ENCODE data around the gene CYB5D1.
A peak's percentile ranks its signal among the peaks of the same experiment; 100 is the strongest.
"Not testable (repeated sequence)": the region's sequence is repeated elsewhere in the genome, so short reads cannot be mapped to it uniquely, and the experiment has no call there.

CYB5D1 gene, protein sequence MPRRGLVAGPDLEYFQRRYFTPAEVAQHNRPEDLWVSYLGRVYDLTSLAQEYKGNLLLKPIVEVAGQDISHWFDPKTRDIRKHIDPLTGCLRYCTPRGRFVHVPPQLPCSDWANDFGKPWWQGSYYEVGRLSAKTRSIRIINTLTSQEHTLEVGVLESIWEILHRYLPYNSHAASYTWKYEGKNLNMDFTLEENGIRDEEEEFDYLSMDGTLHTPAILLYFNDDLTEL

DNA sequence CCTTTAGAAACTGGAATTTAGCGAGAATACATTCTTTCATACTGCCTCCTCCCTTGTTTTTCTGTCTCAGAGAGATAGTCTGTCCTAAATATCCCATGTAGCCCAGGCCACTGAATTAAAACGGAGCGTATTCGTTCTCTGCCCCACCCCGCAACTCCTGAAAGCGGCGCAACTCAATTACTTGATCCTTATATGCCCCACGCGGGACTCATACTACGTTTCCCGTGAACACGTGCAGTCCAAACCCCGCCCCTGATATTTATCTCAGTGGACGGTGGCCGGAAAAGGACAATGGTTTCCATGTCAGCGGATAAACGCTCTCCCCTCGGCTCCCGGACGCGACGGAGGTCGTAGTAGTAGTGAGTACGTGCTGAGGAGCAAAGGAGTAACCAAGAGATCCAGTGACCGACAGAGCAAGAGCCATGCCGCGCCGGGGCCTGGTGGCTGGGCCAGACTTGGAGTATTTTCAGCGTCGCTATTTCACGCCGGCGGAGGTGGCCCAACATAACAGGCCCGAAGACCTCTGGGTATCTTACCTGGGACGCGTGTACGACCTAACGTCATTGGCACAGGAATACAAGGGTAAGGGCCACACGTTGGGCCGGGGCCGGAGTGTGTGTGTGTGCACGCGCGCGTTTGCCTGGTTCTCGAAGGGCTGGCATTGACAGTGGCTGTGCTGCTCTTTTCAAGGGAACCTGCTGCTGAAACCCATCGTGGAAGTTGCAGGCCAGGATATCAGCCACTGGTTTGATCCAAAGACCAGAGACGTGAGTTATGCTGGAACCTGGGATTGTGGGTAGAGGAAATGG lies at the start of gene CYB5D1:
Gene CYB5D1 (plus strand): TSS at position 291 of the 809 bp plus-strand sequence. CDS start 132 bp downstream, at position 423.
- DNase-seq: peak; percentile 95

DNA sequence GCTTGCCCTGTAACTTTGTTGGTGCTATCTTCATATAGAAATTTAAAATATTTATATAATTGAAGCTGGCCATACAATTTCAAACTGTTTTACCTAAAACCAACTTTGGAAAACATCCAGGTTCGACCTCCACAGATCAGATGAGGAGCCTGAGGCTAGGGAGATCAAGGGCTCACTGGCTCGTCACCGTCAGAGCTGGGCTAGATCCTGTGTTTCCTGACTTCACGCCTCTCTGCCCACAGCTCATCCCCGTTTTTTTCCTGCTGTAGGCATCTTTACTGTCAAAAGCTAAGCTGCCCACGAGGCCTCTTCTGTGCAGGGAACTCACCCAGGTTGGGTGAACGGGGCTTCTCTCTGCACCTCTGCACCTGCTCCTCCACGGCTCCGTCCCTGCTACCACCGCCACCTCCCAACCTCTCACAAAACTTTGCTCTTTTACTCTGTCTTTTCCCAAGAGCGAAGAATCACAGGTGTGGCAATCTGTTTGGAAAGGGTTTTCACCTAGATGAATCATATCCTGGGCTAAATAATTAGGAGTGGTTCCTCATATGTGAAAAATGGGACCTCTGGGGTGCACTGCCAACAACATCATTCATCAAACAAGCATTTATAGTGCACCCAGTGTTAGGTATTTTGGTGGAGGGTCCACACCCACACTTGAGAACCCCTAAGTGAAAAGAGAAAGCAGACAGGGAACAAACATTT lies 48.6 kb upstream of the CYB5D1 start:
- DNase-seq: no peak

DNA sequence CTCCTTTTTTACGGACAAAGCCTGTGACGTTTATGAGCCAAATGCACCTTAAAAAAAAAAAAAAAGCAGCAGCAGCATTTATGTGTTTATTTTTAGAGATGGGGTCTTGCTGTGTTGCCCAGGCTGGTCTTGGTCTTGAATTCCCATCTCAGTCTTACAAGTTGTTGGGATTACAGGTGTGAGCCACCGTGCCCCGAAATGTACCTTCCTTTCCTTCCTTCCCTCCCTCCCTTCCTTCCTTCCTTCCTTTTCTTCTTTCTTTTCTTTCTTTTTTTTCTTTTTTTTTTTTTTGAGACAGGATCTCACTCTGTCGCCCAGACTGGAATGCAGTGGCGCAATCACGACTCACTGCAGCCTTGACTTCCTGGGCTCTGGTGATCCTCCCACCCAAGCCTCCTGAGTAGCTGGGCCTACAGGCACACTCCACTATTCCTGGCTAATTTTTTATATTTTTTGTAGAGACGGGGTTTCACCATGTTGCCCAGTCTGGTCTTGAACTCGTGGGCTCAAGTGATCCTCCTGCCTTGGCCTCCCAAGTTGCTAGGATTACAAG lies 47.9 kb upstream of the CYB5D1 start:
- DNase-seq: not testable (repeated sequence)

DNA sequence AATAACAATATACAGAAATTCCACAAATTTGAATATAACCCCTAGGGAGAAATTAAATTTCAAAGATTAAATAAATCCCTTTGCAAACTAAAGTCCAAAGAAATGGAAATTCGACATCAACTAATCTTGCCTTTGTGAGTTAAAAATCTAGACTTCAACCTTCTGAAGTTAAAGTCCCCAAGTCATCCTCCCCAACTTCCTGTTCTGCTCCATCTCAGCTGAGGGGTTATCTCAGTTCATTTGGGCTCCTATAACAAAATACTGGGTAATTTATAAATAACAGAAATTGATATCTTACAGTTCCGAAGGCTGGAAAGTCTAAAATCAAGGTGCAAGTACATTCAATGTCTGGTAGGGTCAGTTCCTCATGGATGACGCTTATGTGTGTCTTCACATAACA lies 46.6 kb upstream of the CYB5D1 start:
- no peak for DNase-seq

DNA sequence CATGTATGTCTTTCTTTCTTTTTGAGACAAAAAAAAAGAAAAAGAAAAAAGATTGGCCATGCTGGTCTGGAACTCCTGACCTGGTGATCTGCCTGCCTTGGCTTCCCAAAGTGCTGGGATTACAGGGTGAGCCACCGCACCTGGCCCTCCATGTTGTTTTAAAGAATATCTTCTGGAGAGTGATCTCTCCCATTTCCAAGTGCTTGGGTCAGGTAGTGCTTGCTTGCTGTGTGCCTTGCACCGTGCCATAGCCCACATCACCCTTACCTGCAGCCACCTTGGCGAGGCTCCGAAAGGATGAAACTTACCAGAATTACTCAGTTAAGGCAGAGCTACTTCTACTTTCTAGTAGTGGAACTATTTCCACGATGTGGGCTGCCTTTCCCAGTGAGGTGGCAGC lies 42.8 kb upstream of the CYB5D1 start:
- DNase-seq: no peak

DNA sequence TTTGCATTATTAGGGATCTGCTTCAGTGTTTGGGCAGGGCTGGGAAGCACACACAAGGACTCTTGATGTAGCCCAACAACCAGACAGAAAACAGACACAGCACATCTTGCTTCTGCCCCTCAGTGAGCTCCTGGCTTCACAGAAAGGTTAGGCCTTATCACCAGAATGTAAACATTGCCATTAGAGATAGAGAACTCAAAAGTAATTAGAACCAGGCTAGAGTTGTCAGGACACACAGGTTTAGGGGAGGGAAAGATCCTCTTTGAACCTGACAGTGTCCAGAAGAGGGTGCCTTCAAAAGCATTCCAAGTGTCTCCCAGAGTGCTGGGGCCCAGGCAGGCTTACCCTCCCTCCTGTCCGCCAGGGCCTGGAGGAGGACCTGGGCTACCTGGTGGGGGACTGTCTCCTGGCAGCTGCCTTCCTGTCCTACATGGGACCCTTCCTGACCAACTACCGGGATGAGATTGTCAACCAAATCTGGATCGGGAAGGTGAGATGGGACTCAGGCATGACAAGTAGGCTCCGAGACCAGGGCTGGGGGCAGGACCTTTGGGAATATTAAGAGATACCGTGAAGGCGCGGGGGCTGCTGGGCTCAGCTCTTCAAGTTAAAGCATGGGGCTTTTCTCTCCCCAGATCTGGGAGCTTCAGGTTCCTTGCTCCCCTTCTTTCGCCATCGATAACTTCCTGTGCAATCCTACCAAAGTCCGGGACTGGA lies 40.7 kb upstream of the CYB5D1 start:
- no peak for DNase-seq

DNA sequence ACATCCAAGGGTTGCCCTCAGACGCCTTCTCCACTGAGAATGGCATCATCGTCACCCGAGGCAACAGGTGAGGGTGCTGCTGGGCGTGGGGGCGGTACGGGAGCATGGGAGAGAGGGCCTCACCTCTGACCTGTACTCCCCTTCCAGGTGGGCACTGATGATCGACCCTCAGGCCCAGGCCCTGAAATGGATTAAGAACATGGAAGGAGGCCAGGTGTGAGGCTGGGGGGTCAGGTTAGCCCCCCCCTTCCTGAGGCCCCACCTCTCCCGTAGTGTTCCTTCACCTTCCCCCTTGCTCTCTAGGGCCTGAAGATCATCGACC lies 40.2 kb upstream of the CYB5D1 start:
- no peak for DNase-seq

DNA sequence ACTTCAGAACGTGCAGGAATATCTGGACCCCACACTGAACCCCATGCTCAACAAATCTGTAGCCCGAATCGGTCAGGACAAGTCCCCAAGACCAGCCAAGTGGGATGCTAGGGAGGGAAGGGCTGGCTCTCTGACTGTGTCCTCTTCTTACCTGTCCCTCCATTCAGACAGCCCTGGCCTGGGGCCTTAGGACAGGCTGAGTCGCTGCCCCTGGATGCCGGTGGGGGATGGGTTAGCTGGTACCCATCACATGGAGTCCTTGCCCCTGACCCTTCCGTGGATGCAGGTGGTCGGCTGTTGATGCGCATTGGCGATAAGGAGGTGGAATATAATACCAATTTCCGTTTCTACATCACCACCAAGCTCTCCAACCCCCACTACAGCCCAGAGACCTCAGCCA lies 39.8 kb upstream of the CYB5D1 start:
- DNase-seq: no peak

DNA sequence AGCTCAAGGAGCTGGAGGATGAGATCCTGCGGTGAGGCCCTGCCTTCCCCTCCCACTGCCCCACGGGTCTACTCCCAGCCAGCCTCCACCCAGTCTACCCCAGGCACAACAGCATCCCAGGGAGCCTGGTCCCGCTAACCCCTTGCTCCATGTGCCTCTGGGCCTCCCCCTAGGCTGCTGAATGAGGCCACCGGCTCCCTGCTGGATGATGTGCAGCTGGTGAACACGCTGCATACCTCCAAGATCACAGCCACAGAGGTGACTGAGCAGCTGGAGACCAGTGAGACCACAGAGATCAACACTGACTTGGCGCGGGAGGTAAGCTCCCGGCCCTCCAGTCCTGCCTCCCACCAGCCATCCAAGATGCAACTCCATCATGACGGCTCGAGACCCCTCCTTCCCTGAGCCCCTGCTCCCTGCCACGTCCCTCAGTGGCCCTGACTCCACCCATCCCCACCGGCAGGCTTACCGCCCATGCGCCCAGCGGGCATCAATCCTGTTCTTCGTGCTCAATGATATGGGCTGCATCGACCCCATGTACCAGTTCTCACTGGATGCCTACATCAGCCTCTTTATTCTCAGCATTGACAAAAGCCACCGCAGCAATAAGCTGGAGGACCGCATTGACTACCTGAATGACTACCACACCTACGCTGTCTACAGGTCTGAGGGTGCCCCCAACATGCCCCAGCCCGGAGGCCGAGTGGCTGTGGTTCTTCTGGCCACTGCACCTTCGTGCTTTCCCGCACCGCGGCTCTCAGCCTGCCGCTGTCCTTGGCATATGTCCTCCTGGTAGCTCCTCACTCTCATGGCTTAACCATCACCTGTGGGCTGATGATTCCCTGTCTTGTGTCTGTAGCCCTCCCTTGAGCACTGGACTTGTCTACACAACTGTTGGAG lies 38.8 kb upstream of the CYB5D1 start:
- DNase-seq: no peak

DNA sequence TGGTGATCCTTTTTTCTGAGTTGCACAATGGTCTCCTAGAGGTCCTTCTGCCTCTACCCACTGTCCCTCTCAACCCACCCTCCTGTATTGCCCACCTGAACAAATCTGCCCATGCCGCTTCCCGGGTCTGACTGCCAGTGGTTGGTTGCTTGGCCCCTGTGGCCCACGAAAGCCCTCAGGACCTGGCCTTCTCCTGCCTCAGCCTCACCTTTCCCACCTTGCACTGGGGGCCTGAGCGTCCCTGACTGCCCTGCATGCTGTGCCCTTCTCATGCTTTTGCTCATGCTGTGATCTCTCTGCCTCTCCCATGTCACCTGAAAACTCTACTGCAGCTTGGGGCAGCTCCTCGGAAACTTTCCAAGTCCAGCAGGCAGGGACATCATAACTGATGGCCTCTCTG lies 37.6 kb upstream of the CYB5D1 start:
- no peak for DNase-seq

DNA sequence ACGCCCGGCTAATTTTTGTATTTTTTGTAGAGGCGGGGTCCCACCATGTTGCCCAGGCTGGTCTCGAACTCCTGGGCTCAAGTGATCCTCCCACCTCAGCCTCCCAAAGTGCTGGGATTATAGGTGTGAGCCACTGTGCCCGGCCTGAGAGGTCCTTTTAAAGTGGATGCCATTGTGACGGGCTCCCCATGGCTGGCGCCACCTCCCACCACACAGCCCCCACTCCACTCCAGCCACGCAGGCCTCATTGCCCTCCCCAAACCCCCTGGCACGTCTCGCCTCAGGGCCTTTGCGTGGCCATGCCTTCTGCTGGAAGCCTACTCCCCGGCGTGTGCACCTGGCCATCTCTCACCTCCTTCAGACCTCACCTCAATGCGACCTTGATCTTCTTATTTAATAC lies 35.7 kb upstream of the CYB5D1 start:
- DNase-seq: no peak

DNA sequence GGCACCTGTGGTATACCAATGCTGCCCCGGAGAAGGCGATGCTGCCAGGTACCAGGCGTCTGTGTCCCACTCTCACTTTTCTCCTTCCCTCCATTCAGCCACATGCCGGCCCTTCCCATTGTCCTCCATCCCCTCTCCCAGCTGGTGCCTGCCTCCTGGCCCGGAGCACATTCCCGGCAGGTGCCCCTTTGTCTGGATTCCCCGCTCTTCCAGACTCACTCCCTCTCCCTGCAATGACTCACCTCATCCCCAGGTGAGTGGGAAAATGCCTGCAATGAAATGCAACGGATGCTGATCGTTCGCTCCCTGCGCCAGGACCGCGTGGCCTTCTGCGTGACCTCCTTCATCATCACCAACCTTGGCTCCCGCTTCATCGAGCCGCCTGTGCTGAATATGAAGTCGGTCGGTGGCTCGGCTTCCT lies 34.2 kb upstream of the CYB5D1 start:
- no peak for DNase-seq

DNA sequence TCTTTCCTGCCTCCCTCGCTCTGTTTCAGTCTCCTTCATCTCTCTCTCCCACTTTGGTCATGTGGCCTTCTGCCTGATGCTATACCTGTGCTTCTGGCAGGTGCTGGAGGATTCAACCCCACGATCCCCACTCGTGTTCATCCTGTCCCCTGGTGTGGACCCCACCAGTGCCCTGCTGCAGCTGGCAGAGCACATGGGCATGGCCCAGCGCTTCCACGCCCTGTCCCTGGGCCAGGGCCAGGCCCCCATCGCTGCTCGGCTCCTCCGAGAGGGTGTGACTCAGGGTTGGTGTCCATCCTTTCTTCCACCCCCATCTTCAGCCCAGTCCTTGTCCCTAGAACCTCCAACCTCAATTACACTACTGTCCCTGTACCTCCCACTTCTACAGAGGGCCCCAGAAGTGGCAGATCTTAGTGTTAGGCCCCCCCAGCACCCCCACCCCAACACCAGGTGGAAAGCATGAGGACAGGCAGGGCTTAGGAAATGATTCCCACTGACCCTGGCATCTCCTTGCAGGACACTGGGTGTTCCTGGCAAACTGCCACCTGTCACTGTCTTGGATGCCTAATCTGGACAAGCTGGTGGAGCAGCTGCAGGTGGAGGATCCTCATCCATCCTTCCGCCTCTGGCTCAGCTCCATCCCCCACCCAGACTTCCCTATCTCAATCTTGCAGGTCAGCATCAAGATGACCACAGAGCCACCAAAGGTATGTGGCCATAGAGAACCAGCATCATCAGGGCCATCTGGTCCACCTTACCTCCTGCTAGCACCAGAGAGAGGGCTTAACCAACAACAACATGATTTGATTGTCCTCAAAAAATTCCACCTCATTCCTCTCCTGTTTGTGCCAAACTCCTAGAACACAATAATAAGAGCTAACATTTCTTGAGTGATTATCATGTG lies 33.5 kb upstream of the CYB5D1 start:
- no peak for DNase-seq

DNA sequence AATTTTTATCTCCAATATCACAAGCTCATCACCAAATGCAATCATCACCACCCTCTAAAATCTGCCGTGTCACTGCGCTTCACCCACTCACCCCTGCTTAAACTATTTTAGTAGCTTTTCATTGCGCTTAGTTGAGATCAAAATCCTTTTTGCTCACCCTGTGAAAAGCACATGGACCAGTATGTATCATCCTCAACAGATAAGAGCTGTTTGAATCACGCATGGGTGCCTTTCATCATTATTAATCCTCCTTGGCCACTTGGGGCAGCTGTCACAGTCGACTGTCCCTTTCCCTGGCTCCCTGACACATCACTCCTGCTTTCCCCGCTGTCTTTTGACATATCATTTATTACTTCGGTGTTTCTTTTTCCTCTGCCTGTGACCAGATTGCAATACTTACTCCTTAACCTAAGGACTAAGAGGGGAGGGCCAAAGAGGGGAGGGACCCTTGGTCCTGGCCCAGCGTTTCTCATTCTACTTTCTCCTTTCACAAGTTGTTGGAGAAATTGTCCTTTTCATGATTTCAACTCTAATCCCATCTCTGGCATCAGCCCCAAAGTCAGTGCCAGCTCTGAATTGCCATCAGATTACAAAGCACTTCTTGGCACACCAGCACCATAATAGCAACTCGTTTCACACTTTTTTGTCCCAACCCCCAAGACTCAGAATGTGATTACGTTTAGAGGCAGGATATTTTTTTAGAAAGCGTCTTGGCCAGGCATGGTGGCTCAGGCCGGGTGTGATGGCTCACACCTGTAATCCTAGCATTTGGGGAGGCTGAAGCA lies 32.4 kb upstream of the CYB5D1 start:
- peak; percentile 3 for DNase-seq

DNA sequence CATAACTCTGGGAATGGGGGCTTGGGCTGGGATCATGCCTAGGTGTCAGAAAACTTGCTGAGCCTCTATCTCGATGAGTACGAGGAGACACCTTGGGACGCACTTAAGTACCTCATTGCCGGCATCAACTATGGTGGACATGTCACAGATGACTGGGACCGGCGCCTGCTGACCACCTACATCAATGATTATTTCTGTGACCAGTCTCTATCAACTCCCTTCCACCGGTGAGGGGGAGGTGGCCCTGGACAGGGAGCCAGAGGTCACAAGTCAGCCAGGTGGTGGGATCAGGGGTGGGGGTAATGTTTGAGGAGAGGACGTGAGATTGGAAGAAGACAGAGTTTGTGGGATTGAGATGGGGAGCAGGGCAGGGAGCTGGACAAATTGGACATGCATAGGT lies 27.2 kb upstream of the CYB5D1 start:
- DNase-seq: no peak

DNA sequence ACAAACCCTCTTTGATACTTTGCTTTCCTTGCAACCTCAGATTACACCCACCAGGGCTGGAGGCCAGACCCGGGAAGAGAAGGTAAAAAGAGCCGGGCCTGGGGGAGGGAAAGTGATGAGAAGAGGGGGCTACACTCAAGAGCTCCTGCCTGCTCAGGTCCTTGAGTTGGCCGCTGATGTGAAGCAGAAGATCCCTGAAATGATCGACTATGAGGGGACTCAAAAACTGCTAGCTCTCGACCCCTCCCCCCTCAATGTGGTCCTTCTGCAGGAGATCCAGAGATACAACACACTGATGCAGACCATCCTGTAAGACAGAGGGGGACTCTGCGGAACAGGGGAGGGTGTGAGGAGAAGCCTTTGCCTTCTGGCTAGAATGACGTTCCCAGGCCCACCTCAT lies 26.6 kb upstream of the CYB5D1 start:
- no peak for DNase-seq

DNA sequence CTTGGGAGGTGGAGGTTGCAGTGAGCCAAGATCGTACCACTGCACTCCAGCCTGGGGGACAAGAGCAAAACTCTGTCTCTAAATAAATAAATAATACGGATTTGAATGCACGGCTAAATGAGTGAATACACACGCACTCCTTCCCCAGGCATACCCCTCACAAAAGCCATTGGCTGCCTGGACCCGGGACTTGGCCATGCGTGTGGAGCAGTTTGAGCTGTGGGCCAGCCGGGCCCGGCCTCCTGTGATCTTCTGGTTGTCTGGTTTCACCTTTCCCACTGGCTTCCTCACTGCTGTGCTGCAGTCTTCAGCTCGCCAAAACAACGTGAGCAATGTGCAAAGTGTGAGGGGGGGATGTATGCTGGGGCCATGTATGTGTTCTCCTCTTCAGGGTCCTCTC lies 25.4 kb upstream of the CYB5D1 start:
- no peak for DNase-seq

DNA sequence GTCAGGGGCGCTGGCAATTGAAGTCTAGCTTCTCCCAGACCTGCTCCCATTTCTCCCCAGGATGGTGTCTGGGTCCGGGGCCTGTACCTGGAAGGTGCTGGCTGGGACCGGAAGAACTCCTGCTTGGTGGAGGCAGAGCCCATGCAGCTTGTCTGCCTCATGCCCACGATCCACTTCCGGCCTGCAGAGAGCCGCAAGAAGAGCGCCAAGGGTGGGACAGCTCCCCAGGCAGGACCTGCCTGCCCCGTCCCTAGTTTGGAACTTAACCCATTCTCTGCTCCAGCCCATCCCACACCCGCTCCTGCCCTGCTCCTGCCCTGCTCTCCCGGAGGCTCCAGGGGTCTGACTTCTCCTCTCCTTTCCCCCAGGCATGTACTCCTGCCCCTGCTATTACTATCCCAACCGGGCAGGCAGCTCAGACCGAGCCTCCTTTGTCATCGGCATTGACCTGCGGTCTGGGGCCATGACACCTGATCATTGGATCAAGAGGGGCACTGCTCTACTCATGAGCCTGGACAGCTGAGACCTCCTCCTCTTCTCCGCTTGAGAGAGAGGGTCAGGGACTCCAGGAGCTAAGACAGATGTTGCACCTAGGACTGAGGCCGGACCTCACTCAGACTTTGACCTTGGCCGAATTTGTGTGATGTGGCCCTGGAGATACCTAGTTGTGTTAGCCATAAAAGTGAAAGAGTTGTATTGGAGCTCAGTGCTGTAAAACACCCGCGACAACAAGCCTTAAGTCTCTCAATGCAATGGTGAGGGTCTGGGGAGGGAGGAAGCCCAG lies 24.6 kb upstream of the CYB5D1 start:
- DNase-seq: no peak

Data from CD4-positive, alpha-beta T cell treated with Interleukin-21 for 1 hour (primary cell).